GM18951 (cell line): ENCODE data around the gene ANKRD66.

Experiments used
- POLR2A ChIP-seq: IDR thresholded peaks from 4 replicates; pipeline ENCODE4 v1.6.1; 2011; ENCODE audit warnings: mild to moderate bottlenecking; ENCODE audit not compliant: insufficient read length, insufficient read depth; ENCODE audit errors: extremely low read depth
- in situ Hi-C: fragments of 300-500 bp; cut with MboI; formaldehyde crosslinking; loops from one replicate; pipeline ENCODE4 v1.12.0; 2022; ENCODE audit warnings: low sequenced_read_pairs, mixed read lengths, inconsistent platforms; ENCODE audit not compliant: unreplicated experiment

Gene ANKRD66

GRCh38 chr6:46746696-46747095 is at the start of gene ANKRD66:
TSS of gene ANKRD66 (plus strand) at chr6:46746933. CDS start at chr6:46751949, 5,016 bp downstream.
- TF ChIP-seq POLR2A, result no peak
- in situ Hi-C loops, result no loop called here

- in situ Hi-C loops, result no loop called here
- TF ChIP-seq POLR2A, result no peak
Observed at GRCh38 chr6:46699970-46700369, 46.8 kb upstream of the ANKRD66 start.

- in situ Hi-C loops, result no loop called here
- TF ChIP-seq POLR2A, result no peak
Observed at GRCh38 chr6:46704562-46704961, 42.2 kb upstream of the ANKRD66 start.

GRCh38 chr6:46706464-46706863 is 40.3 kb upstream of the ANKRD66 start:
- in situ Hi-C loops, result no loop called here
- no peak for TF ChIP-seq POLR2A

GRCh38 chr6:46711491-46711890 is 35.2 kb upstream of the ANKRD66 start:
- no peak for TF ChIP-seq POLR2A
- in situ Hi-C loops, result no loop called here

- in situ Hi-C loops, result no loop called here
- TF ChIP-seq POLR2A, result no peak
Observed at GRCh38 chr6:46715141-46715540, 31.6 kb upstream of the ANKRD66 start.

GRCh38 chr6:46719099-46719498 is 27.6 kb upstream of the ANKRD66 start:
- TF ChIP-seq POLR2A, result no peak
- in situ Hi-C loops, result no loop called here

- no peak for TF ChIP-seq POLR2A
- in situ Hi-C loops, result no loop called here
Observed at GRCh38 chr6:46720401-46720800, 26.3 kb upstream of the ANKRD66 start.

GRCh38 chr6:46729787-46730326 is 16.9 kb upstream of the ANKRD66 start:
- in situ Hi-C loops, result no loop called here
- TF ChIP-seq POLR2A, result no peak

GRCh38 chr6:46730921-46731461 is 15.7 kb upstream of the ANKRD66 start:
- TF ChIP-seq POLR2A, result no peak
- in situ Hi-C loops, result no loop called here

GRCh38 chr6:46733341-46733801 is 13.4 kb upstream of the ANKRD66 start:
- TF ChIP-seq POLR2A, result no peak
- in situ Hi-C loops, result no loop called here

- no peak for TF ChIP-seq POLR2A
- in situ Hi-C loops, result no loop called here
Observed at GRCh38 chr6:46734867-46735719, 11.6 kb upstream of the ANKRD66 start, which contains the start of gene PLA2G7. TSS of gene PLA2G7 (minus strand) at chr6:46735375. CDS start at chr6:46722891, 12,484 bp downstream.

- no peak for TF ChIP-seq POLR2A
- in situ Hi-C loops, result no loop called here
Observed at GRCh38 chr6:46735720-46736031, 11.1 kb upstream of the ANKRD66 start.

GRCh38 chr6:46736906-46737305 is 9.8 kb upstream of the ANKRD66 start:
- no peak for TF ChIP-seq POLR2A
- in situ Hi-C loops, result no loop called here

GRCh38 chr6:46741482-46741881 is 5.3 kb upstream of the ANKRD66 start:
- no peak for TF ChIP-seq POLR2A

More at GRCh38 chr6:46741482-46741881, 5.3 kb upstream of the ANKRD66 start:
- in situ Hi-C loops, result no loop called here
